Neural cell (in vitro differentiated cells): Measurements from ENCODE around the gene PLXNA2. TPM values are rescaled to one million over a fixed set of nuclear protein-coding genes. Genes with fewer than 3 reads are reported as not detected.

Experiments
- H2AFZ ChIP-seq: fragments of 200-600, 300-800 bp; sonication (generic), shearing (Covaris generic); 2 replicates; pipeline ENCODE4 v1.6.0; 2014; ENCODE audit warnings: low read depth, mild to moderate bottlenecking, antibody characterized with exemption, low read length, moderate library complexity
- H3F3A ChIP-seq: fragments of 200-600 bp; shearing (Covaris generic); 2 replicates; pipeline ENCODE4 v1.6.1; 2016; ENCODE audit warnings: mild to moderate bottlenecking, moderate library complexity, mixed read lengths, antibody characterized with exemption, low read length; ENCODE audit not compliant: insufficient read depth, poor library complexity, severe bottlenecking
- H3K27ac ChIP-seq: fragments of 200-600, 300-800 bp; sonication (generic), shearing (Covaris generic); 2 replicates; pipeline ENCODE4 v1.5.1; 2014; ENCODE audit warnings: mild to moderate bottlenecking, low read length, moderate library complexity
- H3K27me3 ChIP-seq: fragments of 300-800, 200-600 bp; sonication (generic), shearing (Covaris generic); 2 replicates; pipeline ENCODE4 v1.6.0; 2014; ENCODE audit warnings: mild to moderate bottlenecking, low read depth, low read length, moderate library complexity; ENCODE audit not compliant: insufficient read depth
- H3K36me3 ChIP-seq: fragments of 300-800, 200-600 bp; sonication (generic), shearing (Covaris generic); 2 replicates; pipeline ENCODE4 v1.5.1; 2014; ENCODE audit warnings: mild to moderate bottlenecking, antibody characterized with exemption, low read length, moderate library complexity; ENCODE audit not compliant: insufficient read depth
- H3K4me2 ChIP-seq: fragments of 300-800, 200-600 bp; sonication (generic), shearing (Covaris generic); 2 replicates; pipeline ENCODE4 v1.6.0; 2014; ENCODE audit warnings: mild to moderate bottlenecking, low read length
- H3K4me3 ChIP-seq: fragments of 300-800, 200-600 bp; sonication (generic), shearing (Covaris generic); 2 replicates; pipeline ENCODE4 v1.5.1; 2014; ENCODE audit warnings: mild to moderate bottlenecking, low read length, moderate library complexity
- H3K79me2 ChIP-seq: fragments of 200-600 bp; shearing (Covaris generic); replicated peaks from 2 replicates; pipeline ENCODE4 v1.6.0; 2014; ENCODE audit warnings: mild to moderate bottlenecking, low read length, moderate library complexity; ENCODE audit not compliant: insufficient read depth
- H3K9ac ChIP-seq: fragments of 300-800, 200-600 bp; sonication (generic), shearing (Covaris generic); 2 replicates; pipeline ENCODE4 v1.6.1; 2016; ENCODE audit warnings: mild to moderate bottlenecking, low read length, mixed read lengths
- H3K9me2 ChIP-seq: fragments of 200-600 bp; shearing (Covaris generic); 2 replicates; pipeline ENCODE4 v1.6.1; 2016; ENCODE audit warnings: mild to moderate bottlenecking, low read length, mixed read lengths; ENCODE audit not compliant: insufficient read depth
- H3K9me3 ChIP-seq: fragments of 200-600, 300-800 bp; sonication (generic), shearing (Covaris generic); 2 replicates; pipeline ENCODE4 v1.6.1; 2016; ENCODE audit warnings: mild to moderate bottlenecking, mixed run types, low read length, moderate library complexity, mixed read lengths
- H4K20me1 ChIP-seq: fragments of 200-600 bp; shearing (Covaris generic); 2 replicates; pipeline ENCODE4 v1.6.1; 2016; ENCODE audit warnings: mild to moderate bottlenecking, mixed run types; ENCODE audit not compliant: insufficient read depth
- EP300 ChIP-seq: fragments of 450-650 bp; conservative IDR thresholded peaks from 2 replicates; pipeline ENCODE4 v1.6.1; 2014; ENCODE audit warnings: antibody characterized with exemption, mild to moderate bottlenecking, moderate library complexity; ENCODE audit not compliant: poor library complexity, severe bottlenecking
- EZH2 ChIP-seq: fragments of 200-600, 300-800 bp; shearing (Covaris generic), sonication (generic); IDR thresholded peaks from 2 replicates; pipeline ENCODE4 v1.6.1; 2014; ENCODE audit warnings: antibody characterized with exemption, low read length, borderline replicate concordance, mild to moderate bottlenecking; ENCODE audit not compliant: insufficient read depth, poor library complexity, severe bottlenecking
- MXI1 ChIP-seq: fragments of 450-650 bp; conservative IDR thresholded peaks from 2 replicates; pipeline ENCODE4 v1.6.1; 2014; ENCODE audit warnings: antibody characterized with exemption, mild to moderate bottlenecking; ENCODE audit not compliant: poor library complexity, severe bottlenecking
- POLR2AphosphoS5 ChIP-seq: IDR thresholded peaks from 2 replicates; pipeline ENCODE4 v1.6.1; 2012
- RAD21 ChIP-seq: fragments of 450-650 bp; conservative IDR thresholded peaks from 2 replicates; pipeline ENCODE4 v1.6.1; 2014; ENCODE audit warnings: antibody characterized with exemption, mild to moderate bottlenecking, moderate library complexity
- SMC3 ChIP-seq: fragments of 450-650 bp; conservative IDR thresholded peaks from 2 replicates; pipeline ENCODE4 v1.6.1; 2014; ENCODE audit warnings: antibody characterized with exemption, mild to moderate bottlenecking, moderate library complexity; ENCODE audit not compliant: poor library complexity
- TAF1 ChIP-seq: IDR thresholded peaks from 2 replicates; pipeline ENCODE4 v1.6.1; 2012; ENCODE audit warnings: low read depth
- polyA plus RNA-seq: library from polyadenylated mRNA; depleted of rRNA; stranded (reverse); fragments of >200 nt; gene quantifications from 2 replicates; pipeline ENCODE4 v1.2.3, GENCODE V29; 2014
- TF ChIP-seq, protein P1 (sequence below): fragments of 450-650 bp; IDR thresholded peaks from 2 replicates; pipeline ENCODE4 v1.5.1; 2014; ENCODE audit warnings: antibody characterized with exemption, mild to moderate bottlenecking, moderate library complexity; ENCODE audit not compliant: poor library complexity, severe bottlenecking
- TF ChIP-seq, protein P2 (sequence below): IDR thresholded peaks from 2 replicates; pipeline ENCODE4 v1.6.1; 2012; ENCODE audit warnings: borderline replicate concordance

Gene PLXNA2
- polyA plus RNA-seq, 1 donor from 2014 or later = 30.6 TPM

DNA sequence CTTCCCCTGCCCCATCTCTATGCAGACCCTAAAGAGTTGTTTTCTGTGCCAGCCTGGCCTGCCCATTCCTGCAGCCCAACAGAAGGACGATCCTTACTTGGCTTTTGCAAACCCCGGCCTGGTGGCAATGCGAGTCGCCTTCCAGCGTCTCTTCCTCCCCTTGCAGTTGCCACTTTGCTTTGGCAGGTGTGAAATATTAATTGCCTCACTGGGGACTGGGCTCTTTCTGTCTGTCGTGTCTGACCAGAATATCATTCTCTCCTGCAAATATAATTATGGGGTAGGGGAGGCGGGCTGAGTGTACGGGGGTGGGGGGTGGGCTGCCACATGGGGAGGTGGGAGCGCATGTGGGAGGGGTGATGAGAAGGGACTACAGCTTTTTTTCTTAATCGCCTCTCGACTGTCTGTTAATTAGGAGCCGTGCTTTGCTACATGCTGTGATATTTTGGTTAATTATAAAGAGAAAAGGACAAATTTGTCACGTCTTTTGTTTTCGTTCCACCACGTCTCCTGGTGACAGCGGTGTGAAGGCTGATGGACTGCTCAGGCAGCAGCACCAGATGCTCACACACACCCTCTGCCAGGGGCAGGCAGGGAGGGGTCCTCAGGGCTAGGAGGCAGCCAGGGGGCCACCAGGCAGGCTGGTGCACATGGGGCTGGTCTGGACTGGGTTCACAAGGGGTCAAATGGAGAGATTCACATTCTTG, 253.2 kb downstream of the PLXNA2 start (continued):
- no peak for TF ChIP-seq SMC3

DNA sequence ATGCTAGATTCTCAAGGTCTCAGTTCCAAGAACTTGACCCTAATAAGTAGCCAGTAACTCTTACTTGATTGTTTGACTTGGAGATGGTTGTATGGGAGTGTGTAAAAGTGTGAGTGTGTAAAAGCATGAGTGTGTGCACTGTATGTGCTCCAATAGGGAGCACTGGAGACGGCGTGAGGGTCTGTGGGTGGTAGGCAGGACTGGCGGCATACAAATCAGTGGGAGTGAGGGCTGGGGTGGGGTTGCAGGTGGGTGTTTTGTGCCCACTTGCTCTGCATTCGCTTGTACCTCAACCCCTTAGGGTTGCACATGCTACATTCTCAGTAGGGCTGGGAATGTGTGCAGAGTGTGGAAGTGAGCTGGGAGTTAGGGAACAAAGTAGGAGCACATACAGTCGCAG, 253.7 kb downstream of the PLXNA2 start:
- H3K9me3 ChIP-seq = no peaks in the 10 kb centered on the region
- no peaks in the 10 kb centered on the region for H3K9me2 ChIP-seq
- H3F3A ChIP-seq = no peaks in the 10 kb centered on the region
- H3K27ac ChIP-seq = no peak overlapping the region
- H3K79me2 ChIP-seq = no peaks in the 10 kb centered on the region
- H3K36me3 ChIP-seq = no peaks in the 10 kb centered on the region
- no peak overlapping the region for H3K4me3 ChIP-seq
- no peak overlapping the region for H3K4me2 ChIP-seq
- H2AFZ ChIP-seq = no peak overlapping the region
- TF ChIP-seq SMC3 (no peak), EP300 (no peak), TAF1 (no peak), RAD21 (no peak)
- TF ChIP-seq, protein P1, sequence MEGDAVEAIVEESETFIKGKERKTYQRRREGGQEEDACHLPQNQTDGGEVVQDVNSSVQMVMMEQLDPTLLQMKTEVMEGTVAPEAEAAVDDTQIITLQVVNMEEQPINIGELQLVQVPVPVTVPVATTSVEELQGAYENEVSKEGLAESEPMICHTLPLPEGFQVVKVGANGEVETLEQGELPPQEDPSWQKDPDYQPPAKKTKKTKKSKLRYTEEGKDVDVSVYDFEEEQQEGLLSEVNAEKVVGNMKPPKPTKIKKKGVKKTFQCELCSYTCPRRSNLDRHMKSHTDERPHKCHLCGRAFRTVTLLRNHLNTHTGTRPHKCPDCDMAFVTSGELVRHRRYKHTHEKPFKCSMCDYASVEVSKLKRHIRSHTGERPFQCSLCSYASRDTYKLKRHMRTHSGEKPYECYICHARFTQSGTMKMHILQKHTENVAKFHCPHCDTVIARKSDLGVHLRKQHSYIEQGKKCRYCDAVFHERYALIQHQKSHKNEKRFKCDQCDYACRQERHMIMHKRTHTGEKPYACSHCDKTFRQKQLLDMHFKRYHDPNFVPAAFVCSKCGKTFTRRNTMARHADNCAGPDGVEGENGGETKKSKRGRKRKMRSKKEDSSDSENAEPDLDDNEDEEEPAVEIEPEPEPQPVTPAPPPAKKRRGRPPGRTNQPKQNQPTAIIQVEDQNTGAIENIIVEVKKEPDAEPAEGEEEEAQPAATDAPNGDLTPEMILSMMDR = no peak
- no peaks in the 10 kb centered on the region for H4K20me1 ChIP-seq
- no peak overlapping the region for H3K9ac ChIP-seq
- H3K27me3 ChIP-seq = no peaks in the 10 kb centered on the region

DNA sequence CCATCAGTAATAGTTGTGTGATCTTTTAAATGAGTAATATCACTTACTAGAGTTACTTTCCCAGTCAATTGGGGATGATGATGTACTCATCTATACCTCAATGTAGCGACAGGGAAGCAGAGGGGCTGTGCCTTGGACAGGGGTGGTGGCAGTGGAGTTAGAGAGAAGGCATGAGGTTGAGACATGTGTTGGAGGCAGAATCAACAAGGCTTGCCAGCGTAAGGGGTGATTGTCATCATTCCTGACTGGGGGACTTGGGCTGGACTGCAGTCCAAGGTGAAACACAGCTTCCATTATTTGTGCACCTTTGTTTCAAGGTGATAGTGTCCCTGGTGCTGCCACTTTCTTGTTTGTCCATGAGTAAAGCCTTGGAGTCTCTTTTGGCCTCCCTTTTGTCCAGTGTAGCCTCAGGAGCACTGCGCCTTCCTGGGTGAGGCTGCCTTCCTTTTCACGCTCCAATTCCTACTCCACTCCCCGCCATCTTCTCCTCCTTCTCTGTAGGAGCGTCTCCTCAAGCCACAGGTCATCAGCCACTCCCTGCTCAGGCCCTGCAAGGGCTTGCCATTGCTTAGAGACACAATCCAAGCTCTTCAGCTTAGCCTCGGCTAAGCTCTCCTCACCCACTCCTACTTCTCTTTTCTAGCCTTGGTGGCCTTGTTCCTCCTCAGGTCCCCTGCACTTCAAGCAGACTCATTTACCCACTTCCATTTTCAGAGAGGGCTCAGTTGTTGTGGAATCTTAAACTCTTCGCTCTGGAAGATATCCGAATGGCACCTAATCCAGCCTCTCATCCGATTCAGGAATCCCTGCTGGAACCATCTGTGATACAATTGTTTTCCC, 255.6 kb downstream of the PLXNA2 start:
- no peaks in the 10 kb centered on the region for H3K9me3 ChIP-seq
- no peaks in the 10 kb centered on the region for H3K9me2 ChIP-seq
- H3K9ac ChIP-seq = no peak overlapping the region
- no peak overlapping the region for H3K4me2 ChIP-seq
- H2AFZ ChIP-seq = no peak overlapping the region
- no peaks in the 10 kb centered on the region for H3K27me3 ChIP-seq
- H4K20me1 ChIP-seq = no peaks in the 10 kb centered on the region
- H3K36me3 ChIP-seq = no peaks in the 10 kb centered on the region
- H3F3A ChIP-seq = no peaks in the 10 kb centered on the region
- H3K4me3 ChIP-seq = no peak overlapping the region
- H3K27ac ChIP-seq = no peak overlapping the region
- TF ChIP-seq TAF1 = no peak
- no peak for TF ChIP-seq EP300
- TF ChIP-seq, protein P1 = no peak
- TF ChIP-seq RAD21 = no peak
- TF ChIP-seq EZH2 = no peak
- TF ChIP-seq MXI1 = no peak
- TF ChIP-seq, protein P2, sequence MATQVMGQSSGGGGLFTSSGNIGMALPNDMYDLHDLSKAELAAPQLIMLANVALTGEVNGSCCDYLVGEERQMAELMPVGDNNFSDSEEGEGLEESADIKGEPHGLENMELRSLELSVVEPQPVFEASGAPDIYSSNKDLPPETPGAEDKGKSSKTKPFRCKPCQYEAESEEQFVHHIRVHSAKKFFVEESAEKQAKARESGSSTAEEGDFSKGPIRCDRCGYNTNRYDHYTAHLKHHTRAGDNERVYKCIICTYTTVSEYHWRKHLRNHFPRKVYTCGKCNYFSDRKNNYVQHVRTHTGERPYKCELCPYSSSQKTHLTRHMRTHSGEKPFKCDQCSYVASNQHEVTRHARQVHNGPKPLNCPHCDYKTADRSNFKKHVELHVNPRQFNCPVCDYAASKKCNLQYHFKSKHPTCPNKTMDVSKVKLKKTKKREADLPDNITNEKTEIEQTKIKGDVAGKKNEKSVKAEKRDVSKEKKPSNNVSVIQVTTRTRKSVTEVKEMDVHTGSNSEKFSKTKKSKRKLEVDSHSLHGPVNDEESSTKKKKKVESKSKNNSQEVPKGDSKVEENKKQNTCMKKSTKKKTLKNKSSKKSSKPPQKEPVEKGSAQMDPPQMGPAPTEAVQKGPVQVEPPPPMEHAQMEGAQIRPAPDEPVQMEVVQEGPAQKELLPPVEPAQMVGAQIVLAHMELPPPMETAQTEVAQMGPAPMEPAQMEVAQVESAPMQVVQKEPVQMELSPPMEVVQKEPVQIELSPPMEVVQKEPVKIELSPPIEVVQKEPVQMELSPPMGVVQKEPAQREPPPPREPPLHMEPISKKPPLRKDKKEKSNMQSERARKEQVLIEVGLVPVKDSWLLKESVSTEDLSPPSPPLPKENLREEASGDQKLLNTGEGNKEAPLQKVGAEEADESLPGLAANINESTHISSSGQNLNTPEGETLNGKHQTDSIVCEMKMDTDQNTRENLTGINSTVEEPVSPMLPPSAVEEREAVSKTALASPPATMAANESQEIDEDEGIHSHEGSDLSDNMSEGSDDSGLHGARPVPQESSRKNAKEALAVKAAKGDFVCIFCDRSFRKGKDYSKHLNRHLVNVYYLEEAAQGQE = no peak
- no peak for TF ChIP-seq SMC3
- no peak for TF ChIP-seq POLR2AphosphoS5
- no peaks in the 10 kb centered on the region for H3K79me2 ChIP-seq
